ENCODE measurements around the gene HENMT1. TPM values are rescaled to one million over a fixed set of nuclear protein-coding genes. Genes with fewer than 3 reads are reported as not detected.

HENMT1 gene
- polyA plus RNA-seq, 4 donors, result 8.9 to 10.8 (median 9.6) TPM

- 78 to 91% (median 90%) methylated on average over 11 of the region's 11 CpGs for WGBS, 3 donors
- Histone ChIP-seq H3K27ac (ENCODE audit: low read depth in 1 of 3, low read length in 2 of 3) (no peak overlapping the region), H3K4me3 (ENCODE audit: low read depth in 1 of 3, low read length in 3 of 3) (no peak overlapping the region)
These were observed 51.3 kb downstream of the HENMT1 start for GRCh38 chr1:108609483-108610049.

GRCh38 chr1:108606478-108606877 lies 54.4 kb downstream of the HENMT1 start:
- H3K27ac ChIP-seq (ENCODE audit: low read depth in 1 of 3, low read length in 2 of 3), result no peak overlapping the region
- DNase-seq (no peak), FAIRE-seq (no peak)
- H3K27me3 ChIP-seq (ENCODE audit: control insufficient read depth in 3 of 3, insufficient read depth in 3 of 3, low read length in 3 of 3), result no peaks in the 10 kb centered on the region
- no peaks in the 10 kb centered on the region for H3K9me3 ChIP-seq (ENCODE audit: control insufficient read depth in 2 of 2, insufficient read depth in 1 of 2, low read depth in 1 of 2, low read length in 1 of 2)
- no peak overlapping the region for H3K4me3 ChIP-seq (ENCODE audit: low read depth in 1 of 3, low read length in 3 of 3)
- H3K4me1 ChIP-seq (ENCODE audit: control insufficient read depth in 3 of 3, insufficient read depth in 2 of 3, low read depth in 1 of 3, low read length in 2 of 3), result no peaks in the 10 kb centered on the region
- peaks cover 0 to 23% (median 0%) of the 10 kb centered on the region in 3 donors for H3K36me3 ChIP-seq (ENCODE audit: control insufficient read depth in 3 of 3, insufficient read depth in 2 of 3, low read depth in 1 of 3, low read length in 3 of 3)

More at GRCh38 chr1:108609483-108610049, 51.3 kb downstream of the HENMT1 start:
- no peak for FAIRE-seq
- no peaks in the 10 kb centered on the region for H3K4me1 ChIP-seq (ENCODE audit: control insufficient read depth in 3 of 3, insufficient read depth in 2 of 3, low read depth in 1 of 3, low read length in 2 of 3)
- peaks cover 0 to 16% (median 2%) of the 10 kb centered on the region in 3 donors for H3K36me3 ChIP-seq (ENCODE audit: control insufficient read depth in 3 of 3, insufficient read depth in 2 of 3, low read depth in 1 of 3, low read length in 3 of 3)
- no peak for DNase-seq
- H3K9me3 ChIP-seq (ENCODE audit: control insufficient read depth in 2 of 2, insufficient read depth in 1 of 2, low read depth in 1 of 2, low read length in 1 of 2), result no peaks in the 10 kb centered on the region
- no peaks in the 10 kb centered on the region for H3K27me3 ChIP-seq (ENCODE audit: control insufficient read depth in 3 of 3, insufficient read depth in 3 of 3, low read length in 3 of 3)

- no peak for FAIRE-seq
- Histone ChIP-seq H3K27me3 (ENCODE audit: control insufficient read depth in 3 of 3, insufficient read depth in 3 of 3, low read length in 3 of 3) (no peaks in the 10 kb centered on the region), H3K27ac (ENCODE audit: low read depth in 1 of 3, low read length in 2 of 3) (no peak overlapping the region), H3K9me3 (ENCODE audit: control insufficient read depth in 2 of 2, insufficient read depth in 1 of 2, low read depth in 1 of 2, low read length in 1 of 2) (no peaks in the 10 kb centered on the region), H3K4me3 (ENCODE audit: low read depth in 1 of 3, low read length in 3 of 3) (no peak overlapping the region), H3K36me3 (ENCODE audit: control insufficient read depth in 3 of 3, insufficient read depth in 2 of 3, low read depth in 1 of 3, low read length in 3 of 3) (peaks cover 0 to 23% (median 0%) of the 10 kb centered on the region in 3 donors), H3K4me1 (ENCODE audit: control insufficient read depth in 3 of 3, insufficient read depth in 2 of 3, low read depth in 1 of 3, low read length in 2 of 3) (no peaks in the 10 kb centered on the region)
- no peak for DNase-seq
These were observed 55.3 kb downstream of the HENMT1 start for GRCh38 chr1:108605633-108606032.

GRCh38 chr1:108601708-108602410 lies 59.0 kb downstream of the HENMT1 start:
- 94 to 100% (median 100%) methylated on average over 1 of the region's 1 CpG for WGBS, 3 donors
- DNase-seq, result no peak
- H3K36me3 ChIP-seq (ENCODE audit: control insufficient read depth in 3 of 3, insufficient read depth in 2 of 3, low read depth in 1 of 3, low read length in 3 of 3), result peaks cover 0 to 11% (median 0%) of the 10 kb centered on the region in 3 donors
- no peak overlapping the region for H3K27ac ChIP-seq (ENCODE audit: low read depth in 1 of 3, low read length in 2 of 3)
- peaks cover 0 to 5% (median 3%) of the 10 kb centered on the region in 3 donors for H3K4me1 ChIP-seq (ENCODE audit: control insufficient read depth in 3 of 3, insufficient read depth in 2 of 3, low read depth in 1 of 3, low read length in 2 of 3)
- H3K9me3 ChIP-seq (ENCODE audit: control insufficient read depth in 2 of 2, insufficient read depth in 1 of 2, low read depth in 1 of 2, low read length in 1 of 2), result no peaks in the 10 kb centered on the region
- H3K4me3 ChIP-seq (ENCODE audit: low read depth in 1 of 3, low read length in 3 of 3), result no peak overlapping the region
- no peaks in the 10 kb centered on the region for H3K27me3 ChIP-seq (ENCODE audit: control insufficient read depth in 3 of 3, insufficient read depth in 3 of 3, low read length in 3 of 3)
- no peak for FAIRE-seq

- no peaks in the 10 kb centered on the region for H3K9me3 ChIP-seq (ENCODE audit: control insufficient read depth in 2 of 2, insufficient read depth in 1 of 2, low read depth in 1 of 2, low read length in 1 of 2)
- WGBS, 3 donors, result 58 to 72% (median 70%) methylated on average over 4 of the region's 4 CpGs
- peaks cover 0 to 9% (median 0%) of the 10 kb centered on the region in 3 donors for H3K36me3 ChIP-seq (ENCODE audit: control insufficient read depth in 3 of 3, insufficient read depth in 2 of 3, low read depth in 1 of 3, low read length in 3 of 3)
- no peak overlapping the region for H3K4me3 ChIP-seq (ENCODE audit: low read depth in 1 of 3, low read length in 3 of 3)
- DNase-seq, result no peak
- no peaks in the 10 kb centered on the region for H3K27me3 ChIP-seq (ENCODE audit: control insufficient read depth in 3 of 3, insufficient read depth in 3 of 3, low read length in 3 of 3)
- FAIRE-seq, result no peak
- peaks cover 4 to 15% (median 6%) of the 10 kb centered on the region in 3 donors for H3K4me1 ChIP-seq (ENCODE audit: control insufficient read depth in 3 of 3, insufficient read depth in 2 of 3, low read depth in 1 of 3, low read length in 2 of 3)
- H3K27ac ChIP-seq (ENCODE audit: low read depth in 1 of 3, low read length in 2 of 3), result no peak overlapping the region
These were observed 60.4 kb downstream of the HENMT1 start for GRCh38 chr1:108600504-108600903.

GRCh38 chr1:108598340-108598739 lies 62.6 kb downstream of the HENMT1 start:
- peaks cover 6 to 18% (median 9%) of the 10 kb centered on the region in 3 donors for H3K4me1 ChIP-seq (ENCODE audit: control insufficient read depth in 3 of 3, insufficient read depth in 2 of 3, low read depth in 1 of 3, low read length in 2 of 3)
- H3K4me3 ChIP-seq (ENCODE audit: low read depth in 1 of 3, low read length in 3 of 3), result no peak overlapping the region
- WGBS, 3 donors, result 50 to 84% (median 71%) methylated on average over 1 of the region's 1 CpG
- peaks cover 0 to 6% (median 2%) of the 10 kb centered on the region in 3 donors for H3K36me3 ChIP-seq (ENCODE audit: control insufficient read depth in 3 of 3, insufficient read depth in 2 of 3, low read depth in 1 of 3, low read length in 3 of 3)
- no peaks in the 10 kb centered on the region for H3K9me3 ChIP-seq (ENCODE audit: control insufficient read depth in 2 of 2, insufficient read depth in 1 of 2, low read depth in 1 of 2, low read length in 1 of 2)
- H3K27ac ChIP-seq (ENCODE audit: low read depth in 1 of 3, low read length in 2 of 3), result no peak overlapping the region
- FAIRE-seq, result no peak
- no peak for DNase-seq
- no peaks in the 10 kb centered on the region for H3K27me3 ChIP-seq (ENCODE audit: control insufficient read depth in 3 of 3, insufficient read depth in 3 of 3, low read length in 3 of 3)

Other genes with a start within 250 kb of the HENMT1 start
- gene NBPF6, start 210.8 kb downstream of the HENMT1 start, polyA plus RNA-seq, result under 1 TPM in 2 of 4 donors, not detected in 2; 0.09 to 0.55 TPM
- 10 to 100 TPM in 2 of 4 donors, 1 to 10 TPM in 2; 7.8 to 21.7 (median 9.6) TPM for gene EEIG2, start 101.0 kb downstream of the HENMT1 start, polyA plus RNA-seq
- gene PRPF38B, start 31.2 kb upstream of the HENMT1 start, polyA plus RNA-seq, result 10 to 100 TPM; 22.7 to 68.5 (median 26.6) TPM
- gene FNDC7, start 51.8 kb upstream of the HENMT1 start, polyA plus RNA-seq, result not detected
- 10 to 100 TPM; 29.1 to 54.6 (median 48.3) TPM for gene STXBP3, start 85.6 kb upstream of the HENMT1 start, polyA plus RNA-seq
- under 1 TPM in 2 of 4 donors, not detected in 2; 0.03 to 0.22 TPM for gene AKNAD1, start 196.0 kb upstream of the HENMT1 start, polyA plus RNA-seq
- 10 to 100 TPM in 2 of 4 donors, 1 to 10 TPM in 2; 4.1 to 21.5 (median 12.2) TPM for gene GPSM2, start 215.9 kb upstream of the HENMT1 start, polyA plus RNA-seq